GM19452 (cell line): ENCODE measurements around the gene NTN5.

Experiments
- ATAC-seq: cut with Tn5 transposase; IDR thresholded peaks from one replicate; pipeline ENCODE4 v1.9.1; 2021; ENCODE audit not compliant: unreplicated experiment

Gene NTN5

GRCh38 chr19:48616041-48616436 is 56.8 kb downstream of the NTN5 start:
- ATAC-seq: no peak

GRCh38 chr19:48615231-48616040 is 57.4 kb downstream of the NTN5 start:
- no peak for ATAC-seq

DNA sequence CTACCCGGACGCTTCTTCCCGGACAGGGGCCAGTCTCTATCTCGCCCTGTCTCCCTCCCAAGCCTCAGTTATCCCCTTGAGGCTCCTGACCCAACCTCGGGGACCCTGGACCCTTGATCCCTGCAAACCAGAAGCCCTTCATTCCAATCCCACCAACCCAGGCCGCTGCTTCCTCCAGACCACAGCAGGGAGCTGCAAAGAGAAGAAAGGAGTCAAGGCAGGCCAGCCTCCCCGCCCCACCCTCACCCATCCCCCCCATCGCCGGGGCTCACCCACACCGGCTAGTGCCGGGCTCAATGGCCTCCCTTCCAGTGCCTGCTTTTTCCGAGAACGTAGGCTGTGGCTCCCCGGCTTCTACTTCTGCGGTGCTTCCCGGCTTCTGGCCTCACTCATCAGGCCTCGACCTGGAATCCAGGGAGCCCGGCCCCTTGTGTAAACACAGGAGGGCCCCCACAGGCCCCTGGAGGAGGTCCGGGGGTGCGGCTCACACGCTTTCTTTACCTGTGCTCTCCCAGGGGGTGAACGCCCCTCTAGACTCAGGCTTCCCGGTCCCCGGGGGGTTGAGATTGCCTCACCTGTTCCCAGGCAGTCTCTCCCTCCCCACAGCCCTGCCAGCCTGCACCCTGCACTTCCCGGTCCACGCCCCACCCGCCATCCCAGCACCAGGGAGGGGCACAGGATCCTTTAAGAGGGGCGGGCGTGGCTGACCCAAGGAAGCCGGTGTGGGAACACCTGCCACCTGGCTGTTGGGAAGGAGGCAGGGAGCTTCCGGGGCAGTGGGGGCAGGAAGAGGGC is 58.2 kb downstream of the NTN5 start, which contains the start of gene FAM83E:
Gene FAM83E (minus strand): TSS at position 641 of the 795 bp plus-strand sequence. CDS start 1,704 bp downstream, outside the sequence.
- ATAC-seq: no peak

DNA sequence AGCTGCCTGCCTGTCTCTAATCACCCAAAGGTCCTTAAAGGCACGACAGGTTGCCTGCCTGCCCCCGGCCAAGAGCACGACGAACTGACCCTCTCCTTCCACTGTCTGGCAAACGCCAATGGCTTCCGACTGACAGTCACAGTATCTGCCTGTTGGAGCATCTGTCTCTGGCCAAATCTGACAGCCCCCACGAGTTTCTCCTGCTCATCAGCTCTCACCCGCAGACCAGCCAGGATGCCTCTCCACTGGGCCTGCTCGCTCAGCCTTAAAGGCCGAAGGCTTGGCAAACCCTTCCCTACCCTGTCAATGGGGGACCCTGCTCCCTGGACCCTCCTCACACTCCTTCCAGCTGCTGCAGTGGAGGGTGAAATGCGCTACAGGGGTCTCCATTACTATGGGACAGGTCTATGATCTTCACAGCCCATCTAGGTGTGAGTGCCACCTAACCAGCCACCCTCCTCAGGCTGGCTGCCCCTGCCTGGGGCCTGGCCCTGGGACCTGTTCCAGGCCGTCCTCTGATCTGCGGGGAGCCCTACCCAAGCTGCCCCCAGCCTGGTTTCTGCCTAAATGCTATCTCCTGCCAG is 58.9 kb downstream of the NTN5 start:
- no peak for ATAC-seq

GRCh38 chr19:48613024-48613851 is 59.6 kb downstream of the NTN5 start:
- ATAC-seq: no peak

DNA sequence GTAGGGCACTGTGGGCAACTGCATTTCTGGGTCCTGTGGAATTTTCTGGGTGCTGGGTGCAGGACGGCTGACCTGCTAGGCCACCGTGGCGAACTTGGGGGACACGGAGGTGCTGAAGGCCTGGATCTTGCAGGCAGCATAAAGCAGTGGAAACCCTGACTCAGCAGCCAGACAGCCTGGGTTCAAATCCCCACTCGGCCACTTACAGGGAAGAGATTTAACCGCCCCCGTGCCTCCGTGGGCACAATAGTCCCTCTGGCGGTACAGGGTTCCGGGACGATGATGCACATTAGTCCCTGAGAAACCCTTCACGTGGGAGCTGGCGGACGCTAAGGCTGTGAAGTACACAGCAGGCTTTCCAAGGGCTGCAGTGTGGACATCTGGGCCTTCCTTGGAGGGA is 60.9 kb downstream of the NTN5 start:
- no peak for ATAC-seq
